Measurements from ENCODE around the gene TOGARAM2.

Gene TOGARAM2

DNA sequence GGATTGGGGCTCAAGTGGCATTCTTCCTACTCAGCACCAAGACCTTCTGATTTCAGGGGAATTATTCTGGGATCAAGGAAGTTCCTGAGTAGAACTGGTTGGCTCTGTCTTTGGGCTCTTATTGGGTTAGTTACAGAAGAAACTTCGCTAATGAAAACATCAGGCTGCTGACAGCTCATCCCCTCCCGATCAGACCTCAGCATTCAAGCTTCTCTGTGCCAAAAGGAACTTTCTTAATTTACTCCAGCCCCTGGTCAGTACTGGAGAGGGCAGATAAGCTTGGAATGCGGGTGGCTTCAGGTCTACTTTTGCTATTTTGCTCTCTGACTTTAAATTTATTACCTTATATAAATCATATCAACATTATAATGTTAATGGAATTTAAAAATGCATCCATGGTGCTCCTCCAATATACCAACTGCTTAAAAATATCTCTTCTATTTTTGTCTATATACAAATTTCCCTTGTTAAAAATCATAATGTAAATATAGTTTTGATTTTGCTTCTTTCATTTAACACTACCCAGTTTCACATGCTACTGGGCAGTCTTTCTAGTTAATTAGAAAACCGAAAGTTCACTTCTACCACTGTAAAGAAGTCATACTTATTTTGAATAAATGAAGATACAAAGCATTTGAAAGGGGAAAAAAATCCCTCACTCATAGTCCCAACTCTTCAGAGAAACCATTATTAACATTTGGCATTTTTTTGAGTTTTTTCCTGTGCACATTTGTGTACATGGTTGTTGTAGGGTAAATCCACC is 58.8 kb downstream of the TOGARAM2 start:
- no peak overlapping the region for H3K4me3 ChIP-seq (ENCODE audit: low read depth, low read length)
- no peaks in the 10 kb centered on the region for H3K4me1 ChIP-seq (ENCODE audit: control insufficient read depth, insufficient read depth, low read length)
- H3K9me3 ChIP-seq (ENCODE audit: control insufficient read depth, insufficient read depth, low read depth, low read length): no peaks in the 10 kb centered on the region
- TF ChIP-seq SCRT2 (tag by site-specific recombination; IDR thresholded peaks at IDR 0.05) (no peak), ZNF747 (tag by site-specific recombination; IDR thresholded peaks at IDR 0.05) (no peak), ZIC2 (tag by site-specific recombination; IDR thresholded peaks at IDR 0.05) (no peak), ZNF488 (tag by site-specific recombination; IDR thresholded peaks at IDR 0.05) (no peak), REPIN1 (tag by site-specific recombination; IDR thresholded peaks at IDR 0.05; ENCODE audit: low read depth) (no peak), BCL11B (tag by site-specific recombination; IDR thresholded peaks at IDR 0.05; ENCODE audit: low read depth) (no peak), ZNF596 (tag by site-specific recombination; IDR thresholded peaks at IDR 0.05) (no peak), KLF9 (tag by site-specific recombination; IDR thresholded peaks at IDR 0.05; ENCODE audit: low read depth) (no peak)
- TF ChIP-seq, protein P1, sequence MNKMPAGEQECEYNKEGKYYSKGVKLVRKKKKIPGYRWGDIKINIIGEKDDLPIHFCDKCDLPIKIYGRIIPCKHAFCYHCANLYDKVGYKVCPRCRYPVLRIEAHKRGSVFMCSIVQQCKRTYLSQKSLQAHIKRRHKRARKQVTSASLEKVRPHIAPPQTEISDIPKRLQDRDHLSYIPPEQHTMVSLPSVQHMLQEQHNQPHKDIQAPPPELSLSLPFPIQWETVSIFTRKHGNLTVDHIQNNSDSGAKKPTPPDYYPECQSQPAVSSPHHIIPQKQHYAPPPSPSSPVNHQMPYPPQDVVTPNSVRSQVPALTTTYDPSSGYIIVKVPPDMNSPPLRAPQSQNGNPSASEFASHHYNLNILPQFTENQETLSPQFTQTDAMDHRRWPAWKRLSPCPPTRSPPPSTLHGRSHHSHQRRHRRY (tag by site-specific recombination; IDR thresholded peaks at IDR 0.05): no peak
- TF ChIP-seq, protein P2, sequence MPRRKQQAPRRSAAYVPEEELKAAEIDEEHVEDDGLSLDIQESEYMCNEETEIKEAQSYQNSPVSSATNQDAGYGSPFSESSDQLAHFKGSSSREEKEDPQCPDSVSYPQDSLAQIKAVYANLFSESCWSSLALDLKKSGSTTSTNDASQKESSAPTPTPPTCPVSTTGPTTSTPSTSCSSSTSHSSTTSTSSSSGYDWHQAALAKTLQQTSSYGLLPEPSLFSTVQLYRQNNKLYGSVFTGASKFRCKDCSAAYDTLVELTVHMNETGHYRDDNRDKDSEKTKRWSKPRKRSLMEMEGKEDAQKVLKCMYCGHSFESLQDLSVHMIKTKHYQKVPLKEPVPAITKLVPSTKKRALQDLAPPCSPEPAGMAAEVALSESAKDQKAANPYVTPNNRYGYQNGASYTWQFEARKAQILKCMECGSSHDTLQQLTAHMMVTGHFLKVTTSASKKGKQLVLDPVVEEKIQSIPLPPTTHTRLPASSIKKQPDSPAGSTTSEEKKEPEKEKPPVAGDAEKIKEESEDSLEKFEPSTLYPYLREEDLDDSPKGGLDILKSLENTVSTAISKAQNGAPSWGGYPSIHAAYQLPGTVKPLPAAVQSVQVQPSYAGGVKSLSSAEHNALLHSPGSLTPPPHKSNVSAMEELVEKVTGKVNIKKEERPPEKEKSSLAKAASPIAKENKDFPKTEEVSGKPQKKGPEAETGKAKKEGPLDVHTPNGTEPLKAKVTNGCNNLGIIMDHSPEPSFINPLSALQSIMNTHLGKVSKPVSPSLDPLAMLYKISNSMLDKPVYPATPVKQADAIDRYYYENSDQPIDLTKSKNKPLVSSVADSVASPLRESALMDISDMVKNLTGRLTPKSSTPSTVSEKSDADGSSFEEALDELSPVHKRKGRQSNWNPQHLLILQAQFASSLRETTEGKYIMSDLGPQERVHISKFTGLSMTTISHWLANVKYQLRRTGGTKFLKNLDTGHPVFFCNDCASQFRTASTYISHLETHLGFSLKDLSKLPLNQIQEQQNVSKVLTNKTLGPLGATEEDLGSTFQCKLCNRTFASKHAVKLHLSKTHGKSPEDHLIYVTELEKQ (tag by site-specific recombination; IDR thresholded peaks at IDR 0.05; ENCODE audit: borderline replicate concordance): no peak
- H3K36me3 ChIP-seq (ENCODE audit: control insufficient read depth in 2 of 2, insufficient read depth in 1 of 2, low read length in 2 of 2): no peaks in the 10 kb centered on the region
- H3K27ac ChIP-seq (ENCODE audit: extremely low read depth, low read depth, low read length): no peak overlapping the region
- CTCF ChIA-PET: interaction anchor here (1.1 kb wide), 1 partner anchor 107 kb away, joined by 3 read pairs; no protein-coding TSS in a partner anchor
- POLR2A ChIA-PET: interaction anchor here (0.6 kb wide), 1 partner anchor 1434 kb away, joined by 3 read pairs; no protein-coding TSS in a partner anchor

DNA sequence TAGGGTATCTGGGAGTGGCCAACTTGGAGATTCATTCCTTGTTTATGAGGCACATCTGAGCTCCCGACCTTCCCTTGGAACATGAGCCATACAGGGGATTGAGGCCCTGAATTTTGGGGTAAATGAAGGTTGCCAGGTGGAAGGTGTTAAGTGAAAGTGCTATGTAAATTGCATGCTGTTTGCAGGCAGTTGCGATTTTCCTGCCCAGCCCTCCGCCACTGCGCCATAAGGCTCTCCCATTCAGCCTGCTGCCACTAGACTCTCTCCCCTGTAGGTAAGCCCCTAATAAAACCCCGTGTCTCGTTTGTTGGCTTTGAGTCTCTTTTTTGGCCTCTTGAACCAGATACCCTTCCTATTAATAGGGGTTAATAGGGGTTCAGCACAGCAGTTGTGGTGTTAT is 59.5 kb downstream of the TOGARAM2 start:
- H3K4me3 ChIP-seq (ENCODE audit: low read depth, low read length): no peak overlapping the region
- CTCF ChIA-PET: interaction anchor here (1.1 kb wide), 1 partner anchor 106 kb away, joined by 3 read pairs; no protein-coding TSS in a partner anchor
- no peaks in the 10 kb centered on the region for H3K4me1 ChIP-seq (ENCODE audit: control insufficient read depth, insufficient read depth, low read length)
- H3K9me3 ChIP-seq (ENCODE audit: control insufficient read depth, insufficient read depth, low read depth, low read length): no peaks in the 10 kb centered on the region
- H3K36me3 ChIP-seq (ENCODE audit: control insufficient read depth in 2 of 2, insufficient read depth in 1 of 2, low read length in 2 of 2): no peaks in the 10 kb centered on the region
- no peak overlapping the region for H3K27ac ChIP-seq (ENCODE audit: extremely low read depth, low read depth, low read length)
- POLR2A ChIA-PET: no interaction called here
- TF ChIP-seq OVOL3 (tag by site-specific recombination; IDR thresholded peaks at IDR 0.05): no peak
- TF ChIP-seq ZNF529 (tag by site-specific recombination; IDR thresholded peaks at IDR 0.05; ENCODE audit: insufficient replicate concordance): no peak
- no peak for TF ChIP-seq ZNF664 (tag by site-specific recombination; IDR thresholded peaks at IDR 0.05)
- TF ChIP-seq ELK4 (IDR thresholded peaks at IDR 0.05; ENCODE audit: borderline replicate concordance, low read depth, low read length): no peak
- no peak for TF ChIP-seq HOXD13 (CRISPR knock-in tag; IDR thresholded peaks at IDR 0.05; ENCODE audit: borderline replicate concordance)
- no peak for TF ChIP-seq ZNF292 (tag by site-specific recombination; IDR thresholded peaks at IDR 0.05; ENCODE audit: borderline replicate concordance, low read depth)
- TF ChIP-seq ZNF488 (tag by site-specific recombination; IDR thresholded peaks at IDR 0.05): no peak
- TF ChIP-seq ZNF514 (tag by site-specific recombination; IDR thresholded peaks at IDR 0.05): no peak
- TF ChIP-seq, protein P3, sequence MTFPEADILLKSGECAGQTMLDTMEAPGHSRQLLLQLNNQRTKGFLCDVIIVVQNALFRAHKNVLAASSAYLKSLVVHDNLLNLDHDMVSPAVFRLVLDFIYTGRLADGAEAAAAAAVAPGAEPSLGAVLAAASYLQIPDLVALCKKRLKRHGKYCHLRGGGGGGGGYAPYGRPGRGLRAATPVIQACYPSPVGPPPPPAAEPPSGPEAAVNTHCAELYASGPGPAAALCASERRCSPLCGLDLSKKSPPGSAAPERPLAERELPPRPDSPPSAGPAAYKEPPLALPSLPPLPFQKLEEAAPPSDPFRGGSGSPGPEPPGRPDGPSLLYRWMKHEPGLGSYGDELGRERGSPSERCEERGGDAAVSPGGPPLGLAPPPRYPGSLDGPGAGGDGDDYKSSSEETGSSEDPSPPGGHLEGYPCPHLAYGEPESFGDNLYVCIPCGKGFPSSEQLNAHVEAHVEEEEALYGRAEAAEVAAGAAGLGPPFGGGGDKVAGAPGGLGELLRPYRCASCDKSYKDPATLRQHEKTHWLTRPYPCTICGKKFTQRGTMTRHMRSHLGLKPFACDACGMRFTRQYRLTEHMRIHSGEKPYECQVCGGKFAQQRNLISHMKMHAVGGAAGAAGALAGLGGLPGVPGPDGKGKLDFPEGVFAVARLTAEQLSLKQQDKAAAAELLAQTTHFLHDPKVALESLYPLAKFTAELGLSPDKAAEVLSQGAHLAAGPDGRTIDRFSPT (tag by site-specific recombination; IDR thresholded peaks at IDR 0.05): no peak
- no peak for TF ChIP-seq ZXDB (tag by site-specific recombination; IDR thresholded peaks at IDR 0.05)
- no peak for TF ChIP-seq KLF16 (tag by site-specific recombination; IDR thresholded peaks at IDR 0.05)
- no peak for TF ChIP-seq SCRT1 (tag by site-specific recombination; IDR thresholded peaks at IDR 0.05; ENCODE audit: borderline replicate concordance)
- TF ChIP-seq, protein P4, sequence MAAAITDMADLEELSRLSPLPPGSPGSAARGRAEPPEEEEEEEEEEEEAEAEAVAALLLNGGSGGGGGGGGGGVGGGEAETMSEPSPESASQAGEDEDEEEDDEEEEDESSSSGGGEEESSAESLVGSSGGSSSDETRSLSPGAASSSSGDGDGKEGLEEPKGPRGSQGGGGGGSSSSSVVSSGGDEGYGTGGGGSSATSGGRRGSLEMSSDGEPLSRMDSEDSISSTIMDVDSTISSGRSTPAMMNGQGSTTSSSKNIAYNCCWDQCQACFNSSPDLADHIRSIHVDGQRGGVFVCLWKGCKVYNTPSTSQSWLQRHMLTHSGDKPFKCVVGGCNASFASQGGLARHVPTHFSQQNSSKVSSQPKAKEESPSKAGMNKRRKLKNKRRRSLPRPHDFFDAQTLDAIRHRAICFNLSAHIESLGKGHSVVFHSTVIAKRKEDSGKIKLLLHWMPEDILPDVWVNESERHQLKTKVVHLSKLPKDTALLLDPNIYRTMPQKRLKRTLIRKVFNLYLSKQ (tag by site-specific recombination; IDR thresholded peaks at IDR 0.05; ENCODE audit: borderline replicate concordance): no peak
